ENCODE data around the gene CCDC187. TPM values are rescaled to one million over a fixed set of nuclear protein-coding genes. Genes with fewer than 3 reads are reported as not detected.
"Not testable (repeated sequence)": the region's sequence is repeated elsewhere in the genome, so short reads cannot be mapped to it uniquely, and the experiment has no call there.

The CCDC187 gene
- total and polyA plus RNA-seq, 3 donors from 2014 or later: 13.8 to 61.5 (median 33.4) TPM

DNA sequence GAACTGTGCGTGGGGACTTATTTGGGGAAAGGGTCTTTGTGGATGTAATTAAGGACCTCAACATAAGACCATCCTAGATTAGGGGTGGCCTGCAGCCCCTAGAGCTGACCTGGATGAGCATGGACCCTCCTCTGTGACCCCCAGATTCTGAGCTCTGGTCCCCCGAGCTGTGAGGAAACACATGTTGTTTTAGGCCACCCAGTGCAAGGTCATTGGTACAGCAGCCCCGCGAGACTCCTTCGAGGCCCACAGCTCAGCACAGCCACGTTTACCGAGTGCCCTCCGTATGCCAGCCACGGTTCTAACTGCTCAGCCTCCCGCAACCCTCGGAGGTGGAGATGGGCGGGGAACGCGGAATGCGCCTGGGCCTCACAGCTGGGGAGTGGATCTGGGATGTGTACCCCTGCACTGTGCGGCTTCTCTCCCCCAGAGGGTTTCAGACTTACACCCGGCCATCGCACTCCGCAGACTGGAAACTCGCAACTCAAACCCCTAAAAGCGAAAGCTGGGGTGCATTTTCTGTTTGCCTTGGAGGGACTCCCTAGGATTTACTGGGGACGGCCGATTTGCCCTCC is 18.9 kb upstream of the CCDC187 start:
- Histone ChIP-seq H3K4me3 (no peak overlapping the region), H3K27ac (no peak overlapping the region), H3K36me3 (ENCODE audit: low read depth, missing control alignments) (no peaks in the 10 kb centered on the region), H3K9me3 (no peaks in the 10 kb centered on the region), H3K27me3 (no peaks in the 10 kb centered on the region), H3K4me1 (peaks cover 25% of the 10 kb centered on the region)
- intact Hi-C loops (cut with DNase I; ENCODE audit: low total_unique reads): no loop called here
- no peak for TF ChIP-seq POLR2A (IDR thresholded peaks at IDR 0.05)
- TF ChIP-seq, protein P1, sequence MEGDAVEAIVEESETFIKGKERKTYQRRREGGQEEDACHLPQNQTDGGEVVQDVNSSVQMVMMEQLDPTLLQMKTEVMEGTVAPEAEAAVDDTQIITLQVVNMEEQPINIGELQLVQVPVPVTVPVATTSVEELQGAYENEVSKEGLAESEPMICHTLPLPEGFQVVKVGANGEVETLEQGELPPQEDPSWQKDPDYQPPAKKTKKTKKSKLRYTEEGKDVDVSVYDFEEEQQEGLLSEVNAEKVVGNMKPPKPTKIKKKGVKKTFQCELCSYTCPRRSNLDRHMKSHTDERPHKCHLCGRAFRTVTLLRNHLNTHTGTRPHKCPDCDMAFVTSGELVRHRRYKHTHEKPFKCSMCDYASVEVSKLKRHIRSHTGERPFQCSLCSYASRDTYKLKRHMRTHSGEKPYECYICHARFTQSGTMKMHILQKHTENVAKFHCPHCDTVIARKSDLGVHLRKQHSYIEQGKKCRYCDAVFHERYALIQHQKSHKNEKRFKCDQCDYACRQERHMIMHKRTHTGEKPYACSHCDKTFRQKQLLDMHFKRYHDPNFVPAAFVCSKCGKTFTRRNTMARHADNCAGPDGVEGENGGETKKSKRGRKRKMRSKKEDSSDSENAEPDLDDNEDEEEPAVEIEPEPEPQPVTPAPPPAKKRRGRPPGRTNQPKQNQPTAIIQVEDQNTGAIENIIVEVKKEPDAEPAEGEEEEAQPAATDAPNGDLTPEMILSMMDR (IDR thresholded peaks at IDR 0.05): no peak
- 73 to 84% methylated on average over 12 to 23 of the region's 23 CpGs for WGBS, 2 donors
- no peak for DNase-seq

DNA sequence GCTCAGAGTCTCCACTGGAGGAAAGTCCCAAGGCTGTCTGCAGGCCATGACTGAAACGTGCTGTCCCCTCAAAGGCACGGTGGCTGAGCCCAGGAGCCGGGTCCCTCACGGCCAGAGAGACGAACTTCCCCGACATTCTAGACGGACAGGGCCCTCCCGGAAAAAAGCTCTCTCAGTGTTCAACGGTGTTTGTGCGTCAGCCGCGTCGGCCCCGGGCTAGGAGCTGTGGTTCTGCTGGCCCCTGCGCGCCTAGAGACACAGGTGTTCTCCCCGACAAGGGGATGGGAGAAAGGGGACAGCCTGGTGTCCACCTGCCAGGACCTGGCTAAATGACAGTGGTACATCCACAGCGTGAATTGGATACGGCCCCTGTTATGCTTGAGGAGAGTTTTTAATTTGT is 17.7 kb upstream of the CCDC187 start:
- no peaks in the 10 kb centered on the region for H3K9me3 ChIP-seq
- DNase-seq: no peak
- TF ChIP-seq POLR2A (IDR thresholded peaks at IDR 0.05): no peak
- TF ChIP-seq, protein P1 (IDR thresholded peaks at IDR 0.05): no peak
- peaks cover 20% of the 10 kb centered on the region for H3K4me1 ChIP-seq
- 86 to 90% methylated on average over 7 to 19 of the region's 19 CpGs for WGBS, 2 donors
- H3K36me3 ChIP-seq (ENCODE audit: low read depth, missing control alignments): no peaks in the 10 kb centered on the region
- H3K27me3 ChIP-seq: no peaks in the 10 kb centered on the region
- H3K27ac ChIP-seq: no peak overlapping the region
- H3K4me3 ChIP-seq: no peak overlapping the region
- intact Hi-C loops (cut with DNase I; ENCODE audit: low total_unique reads): no loop called here

DNA sequence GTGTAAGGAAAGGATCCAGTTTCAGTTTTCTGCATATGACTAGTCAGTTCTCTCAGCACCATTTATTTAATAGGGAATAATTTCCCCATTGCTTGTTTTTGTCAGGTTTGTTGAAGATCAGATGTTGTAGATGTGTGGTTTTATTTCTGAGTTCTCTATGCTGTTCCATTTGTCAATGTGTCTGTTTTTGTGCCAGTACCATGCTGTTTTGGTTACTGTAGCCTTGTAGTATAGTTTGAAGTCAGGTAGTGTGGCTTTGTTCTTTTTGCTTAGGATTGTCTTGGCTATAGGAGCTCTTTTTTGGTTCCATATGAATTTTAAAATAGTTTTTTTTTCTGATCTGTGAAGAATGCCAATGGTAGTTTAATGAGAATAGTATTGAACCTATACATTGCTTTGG is 17.1 kb upstream of the CCDC187 start:
- H3K27me3 ChIP-seq; H3K27ac ChIP-seq; intact Hi-C loops (cut with DNase I; ENCODE audit: low total_unique reads); H3K36me3 ChIP-seq (ENCODE audit: low read depth, missing control alignments); DNase-seq; H3K4me3 ChIP-seq; H3K9me3 ChIP-seq: not testable (repeated sequence)
- H3K4me1 ChIP-seq: peaks cover 14% of the 10 kb centered on the region

DNA sequence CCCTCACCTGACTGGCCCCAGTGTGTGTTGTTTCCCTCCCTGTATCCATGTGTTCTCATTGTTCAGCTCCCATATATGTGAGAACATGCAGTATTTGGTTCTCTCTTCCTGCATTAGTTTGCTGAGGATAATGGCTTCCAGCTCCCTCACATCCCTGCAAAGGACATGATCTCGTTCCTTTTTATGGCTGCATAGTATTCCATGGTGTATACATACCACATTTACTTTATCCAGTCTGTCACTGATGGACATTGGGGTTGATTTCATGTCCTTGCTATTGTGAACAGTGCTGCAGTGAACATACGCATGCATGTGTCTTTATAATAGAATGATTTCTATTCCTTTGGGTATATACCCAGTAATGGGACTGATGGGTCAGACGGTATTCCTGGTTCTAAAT is 16.1 kb upstream of the CCDC187 start:
- WGBS, 2 donors: 91 to 97% methylated on average over 3 of the region's 3 CpGs

DNA sequence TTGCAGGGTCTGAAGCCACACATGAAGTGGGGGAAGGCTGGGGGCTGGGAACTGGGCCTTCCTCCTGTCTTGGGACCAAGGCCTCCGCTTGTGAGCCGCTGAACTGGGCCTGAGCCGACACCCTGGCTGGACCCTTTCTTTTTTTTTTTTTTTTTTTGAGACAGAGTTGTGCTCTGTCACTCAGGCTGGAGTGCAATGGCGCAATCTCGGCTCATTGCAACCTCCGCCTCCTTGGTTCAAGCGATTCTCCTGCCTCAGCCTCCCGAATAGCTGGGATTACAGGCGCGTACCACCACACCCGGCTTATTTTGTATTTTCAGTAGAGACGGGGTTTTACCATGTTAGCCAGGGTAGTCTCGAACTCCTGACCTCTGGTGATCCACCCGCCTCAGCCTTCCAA is 15.3 kb upstream of the CCDC187 start:
- intact Hi-C loops (cut with DNase I; ENCODE audit: low total_unique reads); H3K27ac ChIP-seq; H3K4me1 ChIP-seq: not testable (repeated sequence)

More for the DNA sequence above, 16.1 kb upstream of the CCDC187 start:
- H3K9me3 ChIP-seq; H3K27me3 ChIP-seq; H3K4me3 ChIP-seq; intact Hi-C loops (cut with DNase I; ENCODE audit: low total_unique reads); H3K27ac ChIP-seq; DNase-seq; H3K36me3 ChIP-seq (ENCODE audit: low read depth, missing control alignments); H3K4me1 ChIP-seq: not testable (repeated sequence)

DNA sequence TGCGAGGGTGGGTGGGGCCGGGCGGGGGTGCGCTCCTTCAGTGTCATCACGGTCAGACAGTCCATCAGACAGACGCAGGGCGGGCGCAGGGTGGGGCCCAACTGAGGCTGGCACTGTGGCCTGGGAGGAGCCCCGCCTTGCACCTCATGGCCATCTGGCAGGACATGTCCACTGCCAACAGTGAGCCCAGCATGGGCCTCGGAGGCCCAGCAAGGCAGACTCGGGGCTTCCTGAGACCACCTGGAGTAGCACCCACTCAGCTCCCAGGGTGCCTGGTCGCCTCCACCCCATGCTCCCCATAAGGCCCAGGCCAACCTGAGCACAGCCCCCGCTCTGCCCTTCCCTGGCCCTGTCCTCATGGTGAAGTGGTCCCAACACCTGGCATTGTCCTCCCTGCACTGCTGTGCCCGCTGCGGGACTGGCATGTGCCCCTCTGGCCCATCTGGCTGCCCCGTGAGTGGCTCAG is 14.9 kb upstream of the CCDC187 start:
- H3K4me3 ChIP-seq: no peak overlapping the region
- peaks cover 3% of the 10 kb centered on the region for H3K4me1 ChIP-seq
- 89 to 94% methylated on average over 13 to 16 of the region's 16 CpGs for WGBS, 2 donors
- TF ChIP-seq POLR2A (IDR thresholded peaks at IDR 0.05): no peak
- TF ChIP-seq, protein P1 (IDR thresholded peaks at IDR 0.05): no peak
- H3K36me3 ChIP-seq (ENCODE audit: low read depth, missing control alignments): no peaks in the 10 kb centered on the region
- DNase-seq: no peak
- intact Hi-C loops (cut with DNase I; ENCODE audit: low total_unique reads): no loop called here
- H3K9me3 ChIP-seq: no peaks in the 10 kb centered on the region
- no peaks in the 10 kb centered on the region for H3K27me3 ChIP-seq
- H3K27ac ChIP-seq: no peak overlapping the region

More for the DNA sequence above, 15.3 kb upstream of the CCDC187 start:
- 89 to 97% methylated on average over 13 to 14 of the region's 14 CpGs for WGBS, 2 donors
- not testable (repeated sequence) for H3K4me3 ChIP-seq; H3K27me3 ChIP-seq; H3K36me3 ChIP-seq (ENCODE audit: low read depth, missing control alignments); H3K9me3 ChIP-seq; DNase-seq
